NB4 (cell line): ENCODE measurements around the gene HSPB7.
A peak's percentile ranks its signal among the peaks of the same experiment; 100 is the strongest.
"Not testable (repeated sequence)": the region's sequence is repeated elsewhere in the genome, so short reads cannot be mapped to it uniquely, and the experiment has no call there.

Source experiments
- DNase-seq: peaks from one replicate; pipeline ENCODE4 v3.0.0; 2010; ENCODE audit warnings: low read depth
- H3K4me3 ChIP-seq: one replicate; pipeline ENCODE4 v1.5.1; 2011; ENCODE audit warnings: mild to moderate bottlenecking, low read depth, low read length, moderate library complexity
- MAX ChIP-seq: IDR thresholded peaks from 2 replicates; pipeline ENCODE4 v1.6.1; 2011; ENCODE audit warnings: low read depth, low read length
- MYC ChIP-seq: IDR thresholded peaks from 2 replicates; pipeline ENCODE4 v1.6.1; 2011; ENCODE audit warnings: low read depth, low read length
- POLR2A ChIP-seq: IDR thresholded peaks from 2 replicates; pipeline ENCODE4 v1.6.1; 2011; ENCODE audit warnings: mild to moderate bottlenecking; ENCODE audit not compliant: insufficient read length; ENCODE audit errors: extremely low read depth
- TF ChIP-seq, protein P1 (sequence below): IDR thresholded peaks from one replicate; pipeline ENCODE4 v1.5.1; 2012; ENCODE audit warnings: low read depth, low read length

HSPB7 gene

DNA sequence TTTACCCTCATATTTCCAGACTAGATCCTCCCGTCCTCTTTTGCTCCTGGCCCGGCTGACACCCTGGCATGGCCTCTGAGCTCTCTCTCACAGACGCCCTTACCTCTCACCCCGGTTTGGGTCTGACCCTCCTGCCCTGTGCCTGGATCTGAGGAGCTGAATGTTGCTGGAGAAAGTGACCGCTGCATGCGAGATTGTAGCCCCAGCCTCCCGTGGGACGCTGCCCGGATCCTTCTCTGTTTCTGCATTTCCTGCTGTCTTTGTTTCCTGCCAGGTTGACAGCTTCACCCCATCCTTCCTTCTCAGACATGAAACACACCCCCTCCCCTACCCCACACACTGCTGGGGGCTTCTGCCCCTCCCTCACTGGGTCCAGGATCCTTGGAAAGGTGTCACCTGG lies 46.1 kb upstream of the HSPB7 start:
- no peak for DNase-seq

DNA sequence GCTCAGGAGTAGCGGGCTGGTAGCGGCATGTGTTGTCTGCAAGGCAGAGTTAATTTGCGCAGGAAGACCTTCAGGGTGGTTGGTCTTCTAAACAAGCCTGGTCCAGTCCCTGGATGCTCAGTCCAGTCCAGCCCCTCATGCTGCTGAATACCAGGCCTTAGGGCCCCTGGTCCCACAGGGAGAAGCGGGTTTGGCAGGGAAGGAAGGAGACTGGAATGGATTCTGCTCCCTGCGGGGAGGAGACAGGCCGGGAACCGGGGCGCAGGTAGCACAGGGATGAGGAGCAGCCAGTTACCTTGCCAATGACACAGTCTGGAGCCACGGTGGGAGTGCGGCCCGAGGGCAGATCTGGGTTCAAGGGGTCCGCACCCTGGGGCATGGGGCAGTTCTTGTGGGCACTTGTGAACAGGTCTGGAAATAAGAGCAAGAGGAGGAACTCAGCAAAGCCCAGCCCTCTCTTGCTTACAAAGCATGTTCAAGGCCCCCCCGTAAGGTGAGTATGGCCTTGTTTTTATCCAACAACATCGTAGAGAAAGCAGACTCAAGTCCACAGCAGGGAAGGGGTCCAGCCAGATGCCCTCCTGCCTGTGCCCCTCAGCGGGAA lies 45.5 kb upstream of the HSPB7 start:
- H3K4me3 ChIP-seq, result no peak overlapping the region
- TF ChIP-seq POLR2A, result no peak
- DNase-seq, result no peak

More for the DNA sequence above, 46.1 kb upstream of the HSPB7 start:
- TF ChIP-seq MAX (no peak), MYC (no peak), POLR2A (no peak)
- TF ChIP-seq, protein P1, sequence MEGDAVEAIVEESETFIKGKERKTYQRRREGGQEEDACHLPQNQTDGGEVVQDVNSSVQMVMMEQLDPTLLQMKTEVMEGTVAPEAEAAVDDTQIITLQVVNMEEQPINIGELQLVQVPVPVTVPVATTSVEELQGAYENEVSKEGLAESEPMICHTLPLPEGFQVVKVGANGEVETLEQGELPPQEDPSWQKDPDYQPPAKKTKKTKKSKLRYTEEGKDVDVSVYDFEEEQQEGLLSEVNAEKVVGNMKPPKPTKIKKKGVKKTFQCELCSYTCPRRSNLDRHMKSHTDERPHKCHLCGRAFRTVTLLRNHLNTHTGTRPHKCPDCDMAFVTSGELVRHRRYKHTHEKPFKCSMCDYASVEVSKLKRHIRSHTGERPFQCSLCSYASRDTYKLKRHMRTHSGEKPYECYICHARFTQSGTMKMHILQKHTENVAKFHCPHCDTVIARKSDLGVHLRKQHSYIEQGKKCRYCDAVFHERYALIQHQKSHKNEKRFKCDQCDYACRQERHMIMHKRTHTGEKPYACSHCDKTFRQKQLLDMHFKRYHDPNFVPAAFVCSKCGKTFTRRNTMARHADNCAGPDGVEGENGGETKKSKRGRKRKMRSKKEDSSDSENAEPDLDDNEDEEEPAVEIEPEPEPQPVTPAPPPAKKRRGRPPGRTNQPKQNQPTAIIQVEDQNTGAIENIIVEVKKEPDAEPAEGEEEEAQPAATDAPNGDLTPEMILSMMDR, result no peak
- no peak overlapping the region for H3K4me3 ChIP-seq

- H3K4me3 ChIP-seq, DNase-seq: not testable (repeated sequence)
Observed at GRCh38 chr1:16062687-16063075, 44.8 kb upstream of the HSPB7 start.

GRCh38 chr1:16061989-16062686 lies 44.3 kb upstream of the HSPB7 start:
- DNase-seq, H3K4me3 ChIP-seq: not testable (repeated sequence)

GRCh38 chr1:16061266-16061665 lies 43.4 kb upstream of the HSPB7 start:
- no peak for TF ChIP-seq MYC
- no peak for TF ChIP-seq MAX
- TF ChIP-seq, protein P1, result no peak
- TF ChIP-seq POLR2A, result no peak
- no peak for DNase-seq
- H3K4me3 ChIP-seq, result no peak overlapping the region

GRCh38 chr1:16058394-16059120 lies 40.7 kb upstream of the HSPB7 start:
- DNase-seq, result not testable (repeated sequence)

GRCh38 chr1:16057314-16057915 lies 39.6 kb upstream of the HSPB7 start:
- not testable (repeated sequence) for H3K4me3 ChIP-seq, DNase-seq

More at GRCh38 chr1:16058394-16059120, 40.7 kb upstream of the HSPB7 start:
- H3K4me3 ChIP-seq, result not testable (repeated sequence)

GRCh38 chr1:16056521-16056912 lies 38.7 kb upstream of the HSPB7 start:
- DNase-seq, H3K4me3 ChIP-seq: not testable (repeated sequence)

DNA sequence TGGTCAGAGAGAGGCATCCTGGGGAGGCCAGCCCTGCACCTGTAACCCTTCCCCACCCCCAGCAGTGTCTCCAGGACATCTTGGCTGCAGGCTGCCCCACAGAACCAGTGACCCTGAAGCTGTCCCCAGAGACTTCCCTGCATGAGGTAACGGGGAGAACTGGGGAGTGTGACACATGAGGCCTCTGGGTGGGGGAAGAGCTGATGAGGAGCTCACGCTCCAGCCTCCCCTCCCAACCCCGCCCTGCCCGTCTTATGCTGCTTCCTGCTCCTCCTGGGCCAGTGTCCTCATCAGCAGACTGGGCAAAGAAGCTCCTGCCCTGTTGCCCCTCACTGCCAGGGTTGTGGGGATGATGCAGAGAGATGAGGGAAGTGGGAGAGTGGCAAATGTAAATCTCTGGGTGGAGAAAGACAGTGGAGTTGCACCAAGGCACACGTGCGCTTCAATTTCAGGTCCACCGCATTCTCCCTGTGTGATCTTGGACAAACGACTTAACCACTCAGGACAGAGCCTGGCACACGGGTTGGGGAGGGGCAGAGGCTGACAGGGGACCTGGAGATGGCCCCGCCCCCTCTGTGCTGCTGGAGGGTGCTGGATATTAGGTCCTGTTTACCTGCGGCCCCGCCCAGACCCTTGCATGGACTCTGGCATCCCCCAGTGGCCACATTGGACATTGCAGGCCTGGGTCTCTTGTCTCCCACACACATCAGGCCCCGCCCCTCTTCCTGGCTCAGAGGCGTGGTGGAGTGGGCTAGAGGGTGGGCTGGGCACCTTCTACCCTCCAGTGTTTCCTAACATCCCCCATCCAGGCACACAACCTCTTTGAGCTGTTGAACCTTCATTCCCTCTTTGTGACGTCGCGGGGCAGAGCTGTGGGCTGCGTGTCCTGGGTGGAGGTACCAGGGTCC lies 38.0 kb upstream of the HSPB7 start:
- peak; percentile 83 for DNase-seq
- H3K4me3 ChIP-seq, result no peak overlapping the region
- TF ChIP-seq, protein P1, result peak; percentile 88
- no peak; the same call in 1 of the 2 replicates for TF ChIP-seq MAX
